ENCODE data around the gene GNAI1. TPM values are rescaled to one million over a fixed set of nuclear protein-coding genes. Genes with fewer than 3 reads are reported as not detected.

GNAI1 gene
- total RNA-seq, 1 donor from 2014 or later, result 8.7 TPM

DNA sequence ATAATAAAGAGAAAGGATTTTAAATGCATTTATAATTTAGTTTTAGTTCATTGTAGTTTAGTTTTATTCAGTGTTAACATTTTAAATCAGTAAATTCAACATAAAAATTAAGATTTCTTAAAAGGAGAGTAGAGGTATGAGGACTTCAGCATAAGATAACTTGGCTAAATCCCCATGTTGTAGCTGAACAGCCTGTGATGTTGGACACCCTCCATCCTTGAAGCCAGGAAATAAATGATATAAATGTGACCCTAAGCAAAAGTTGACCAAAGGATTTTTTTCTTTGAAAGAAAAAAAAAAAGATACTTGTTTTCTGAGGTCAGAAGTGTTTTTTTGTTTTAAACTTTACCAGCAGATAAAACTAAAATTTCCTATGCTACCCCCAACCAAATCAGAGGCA is 48.7 kb downstream of the GNAI1 start:
- intact Hi-C loops (cut with DNase I), result no loop called here
- H3K4me1 ChIP-seq, result no peaks in the 10 kb centered on the region
- DNase-seq (ENCODE audit: low spot score in 2 of 2), result no peak

DNA sequence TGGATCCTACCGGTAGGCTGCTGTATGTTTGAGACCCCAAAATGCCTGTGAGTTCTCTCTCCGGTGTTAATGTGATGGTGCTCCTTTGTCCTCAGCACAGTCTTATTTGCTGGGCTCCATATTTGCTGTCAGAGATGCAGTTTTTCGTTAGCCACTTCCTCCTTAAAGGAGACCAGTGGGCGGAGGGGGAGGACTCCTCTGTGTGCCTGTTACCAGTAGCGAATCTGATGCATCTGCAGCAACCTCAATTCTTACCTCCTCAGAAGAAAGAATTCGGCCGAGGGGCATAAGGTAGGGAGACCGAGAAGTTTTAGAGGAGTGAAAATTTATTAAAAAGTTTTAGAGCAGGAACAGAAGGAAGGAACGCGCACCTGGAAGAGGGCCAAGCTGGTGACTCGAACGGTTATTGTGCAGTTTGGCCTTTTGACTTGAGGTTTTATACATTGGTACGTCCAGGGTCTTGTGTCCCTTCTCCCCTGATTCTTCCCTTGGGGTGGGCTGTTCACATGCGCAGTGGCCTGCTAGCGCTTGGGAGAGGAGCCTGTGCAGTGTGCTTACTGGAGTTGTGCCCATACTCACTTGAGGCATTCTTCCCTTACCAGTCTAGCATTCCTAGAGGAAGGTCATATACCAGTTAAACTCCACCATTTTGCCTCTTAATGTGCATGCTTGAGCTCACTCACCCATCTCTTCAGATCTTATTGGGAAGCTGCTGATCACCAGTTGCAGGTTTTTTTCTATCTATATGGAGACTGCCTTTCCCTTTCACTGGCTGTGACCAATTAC is 49.5 kb downstream of the GNAI1 start:
- H3K4me1 ChIP-seq, result no peaks in the 10 kb centered on the region
- TF ChIP-seq, protein P1, sequence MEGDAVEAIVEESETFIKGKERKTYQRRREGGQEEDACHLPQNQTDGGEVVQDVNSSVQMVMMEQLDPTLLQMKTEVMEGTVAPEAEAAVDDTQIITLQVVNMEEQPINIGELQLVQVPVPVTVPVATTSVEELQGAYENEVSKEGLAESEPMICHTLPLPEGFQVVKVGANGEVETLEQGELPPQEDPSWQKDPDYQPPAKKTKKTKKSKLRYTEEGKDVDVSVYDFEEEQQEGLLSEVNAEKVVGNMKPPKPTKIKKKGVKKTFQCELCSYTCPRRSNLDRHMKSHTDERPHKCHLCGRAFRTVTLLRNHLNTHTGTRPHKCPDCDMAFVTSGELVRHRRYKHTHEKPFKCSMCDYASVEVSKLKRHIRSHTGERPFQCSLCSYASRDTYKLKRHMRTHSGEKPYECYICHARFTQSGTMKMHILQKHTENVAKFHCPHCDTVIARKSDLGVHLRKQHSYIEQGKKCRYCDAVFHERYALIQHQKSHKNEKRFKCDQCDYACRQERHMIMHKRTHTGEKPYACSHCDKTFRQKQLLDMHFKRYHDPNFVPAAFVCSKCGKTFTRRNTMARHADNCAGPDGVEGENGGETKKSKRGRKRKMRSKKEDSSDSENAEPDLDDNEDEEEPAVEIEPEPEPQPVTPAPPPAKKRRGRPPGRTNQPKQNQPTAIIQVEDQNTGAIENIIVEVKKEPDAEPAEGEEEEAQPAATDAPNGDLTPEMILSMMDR (IDR thresholded peaks at IDR 0.05), result no peak
- no peaks in the 10 kb centered on the region for H3K9me3 ChIP-seq
- no peak for DNase-seq (ENCODE audit: low spot score in 2 of 2)
- intact Hi-C loops (cut with DNase I), result no loop called here
- H3K27ac ChIP-seq, result no peak overlapping the region
- no peaks in the 10 kb centered on the region for H3K27me3 ChIP-seq
- no peak overlapping the region for H3K4me3 ChIP-seq
- H3K36me3 ChIP-seq, result no peaks in the 10 kb centered on the region

More for the DNA sequence above, 48.7 kb downstream of the GNAI1 start:
- Histone ChIP-seq H3K36me3 (no peaks in the 10 kb centered on the region), H3K27me3 (no peaks in the 10 kb centered on the region), H3K9me3 (no peaks in the 10 kb centered on the region), H3K27ac (no peak overlapping the region), H3K4me3 (no peak overlapping the region)
- TF ChIP-seq, protein P1 (IDR thresholded peaks at IDR 0.05), result no peak

DNA sequence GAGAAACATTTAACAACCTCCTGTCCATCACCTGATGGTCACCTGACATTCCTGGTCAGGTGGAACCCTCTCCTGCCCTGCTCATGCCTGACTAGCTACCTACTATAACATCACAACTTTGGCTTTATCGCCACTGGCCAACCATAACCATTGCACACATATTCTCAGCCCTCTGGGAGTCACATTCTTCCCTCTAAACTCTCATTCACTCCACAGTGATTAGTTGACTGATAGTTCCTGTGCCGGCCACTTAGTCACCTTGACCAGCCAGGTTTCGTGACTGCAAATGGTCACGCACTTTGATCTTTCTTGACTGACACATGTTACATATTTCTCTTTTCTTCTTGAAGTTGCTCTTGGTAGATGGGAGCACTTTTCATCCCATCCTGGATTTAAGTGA is 50.1 kb downstream of the GNAI1 start:
- no peak for DNase-seq (ENCODE audit: low spot score in 2 of 2)
- no peak overlapping the region for H3K27ac ChIP-seq
- no peak overlapping the region for H3K4me3 ChIP-seq
- TF ChIP-seq, protein P1 (IDR thresholded peaks at IDR 0.05), result no peak
- no peaks in the 10 kb centered on the region for H3K9me3 ChIP-seq
- intact Hi-C loops (cut with DNase I), result no loop called here
- no peaks in the 10 kb centered on the region for H3K4me1 ChIP-seq
- H3K36me3 ChIP-seq, result no peaks in the 10 kb centered on the region
- no peaks in the 10 kb centered on the region for H3K27me3 ChIP-seq

DNA sequence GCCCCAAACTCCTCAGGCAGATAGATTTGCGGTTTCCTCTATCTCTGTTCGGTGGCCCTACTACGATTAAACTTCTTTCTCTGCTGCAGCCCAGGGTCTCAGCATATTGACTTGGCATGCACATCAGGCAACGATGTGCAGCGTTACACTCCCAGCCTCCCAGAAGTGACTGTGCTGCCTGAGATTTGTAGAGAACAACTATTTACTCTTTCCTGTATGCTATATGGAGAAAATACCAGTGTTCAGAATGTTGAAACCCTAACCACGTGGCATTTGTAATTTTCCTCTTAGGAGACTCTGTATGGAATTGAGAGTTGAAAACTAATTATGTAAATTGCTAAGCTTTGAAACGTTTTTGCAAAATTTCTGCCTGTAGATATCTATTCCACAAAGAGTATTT is 50.9 kb downstream of the GNAI1 start:
- intact Hi-C loops (cut with DNase I), result no loop called here
- Histone ChIP-seq H3K4me1 (no peaks in the 10 kb centered on the region), H3K27ac (no peak overlapping the region), H3K27me3 (no peaks in the 10 kb centered on the region), H3K9me3 (no peaks in the 10 kb centered on the region), H3K36me3 (no peaks in the 10 kb centered on the region), H3K4me3 (no peak overlapping the region)
- TF ChIP-seq, protein P1 (IDR thresholded peaks at IDR 0.05), result no peak
- DNase-seq (ENCODE audit: low spot score in 2 of 2), result no peak

- Histone ChIP-seq H3K9me3 (no peaks in the 10 kb centered on the region), H3K4me1 (no peaks in the 10 kb centered on the region), H3K27ac (no peak overlapping the region), H3K27me3 (no peaks in the 10 kb centered on the region), H3K4me3 (no peak overlapping the region), H3K36me3 (no peaks in the 10 kb centered on the region)
- intact Hi-C loops (cut with DNase I), result no loop called here
- TF ChIP-seq, protein P1 (IDR thresholded peaks at IDR 0.05), result no peak
- DNase-seq (ENCODE audit: low spot score in 2 of 2), result no peak
Measured at GRCh38 chr7:80186721-80187120, 52.1 kb downstream of the GNAI1 start.

Data from ascending aorta (tissue), 2 donors.